ENCODE data around the gene IL1R1. TPM values are rescaled to one million over a fixed set of nuclear protein-coding genes. Genes with fewer than 3 reads are reported as not detected.

IL1R1 gene
- total and polyA plus RNA-seq, 4 donors, result 14.0 to 49.3 (median 29.5) TPM

DNA sequence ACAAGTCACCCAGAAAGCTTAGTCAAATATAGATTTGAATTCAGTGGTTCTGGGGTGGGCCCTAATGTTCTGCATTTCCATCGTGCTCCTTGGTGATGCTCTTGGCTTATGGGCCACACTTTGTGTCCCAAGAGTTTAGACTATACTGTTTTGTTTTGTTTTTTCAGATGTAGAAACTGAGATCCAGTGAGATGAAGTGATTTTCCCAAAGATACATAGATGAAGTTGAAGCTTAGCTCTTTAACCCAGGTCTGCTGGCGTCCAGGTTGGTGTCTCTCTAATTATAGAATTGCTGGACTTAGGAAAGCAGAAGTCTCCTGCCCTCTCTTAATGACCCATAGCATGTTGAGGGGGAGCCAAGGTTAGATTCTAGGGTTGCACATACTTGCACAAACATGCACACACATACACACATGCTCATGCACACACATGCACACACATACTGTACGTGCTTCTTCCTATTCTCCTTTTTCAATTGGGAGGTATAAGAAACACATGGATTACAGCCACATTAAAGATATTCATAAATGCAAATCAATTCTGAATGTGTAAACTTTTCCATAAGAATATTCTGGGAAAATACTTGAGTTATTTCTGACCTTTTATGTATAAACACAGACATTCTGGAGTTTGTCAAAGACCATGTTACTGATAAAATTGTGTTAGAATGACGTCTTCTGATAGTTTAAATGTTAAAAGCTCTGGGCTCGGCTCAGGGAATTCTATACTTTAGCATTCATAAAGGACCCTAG is 41.3 kb upstream of the IL1R1 start:
- Histone ChIP-seq H3K4me3 (ENCODE audit: low read depth in 1 of 3, low read length in 3 of 3) (no peak overlapping the region), H3K36me3 (ENCODE audit: control insufficient read depth in 4 of 4, insufficient read depth in 3 of 4, low read depth in 1 of 4, low read length in 3 of 4) (no peaks in the 10 kb centered on the region), H3K27me3 (ENCODE audit: control insufficient read depth in 4 of 4, insufficient read depth in 4 of 4, low read length in 3 of 4) (no peaks in the 10 kb centered on the region), H3K9ac (ENCODE audit: low read depth in 1 of 2, low read length in 2 of 2) (peak overlapping the region in 1 of 2 donors; percentile 51), H3K4me1 (ENCODE audit: control insufficient read depth in 4 of 4, insufficient read depth in 4 of 4, low read length in 3 of 4) (peaks cover 7 to 47% (median 38%) of the 10 kb centered on the region in 4 donors), H3K27ac (ENCODE audit: low read depth in 1 of 2, low read length in 2 of 2) (peak overlapping the region; percentile 95 to 96), H3K9me3 (ENCODE audit: control insufficient read depth in 4 of 4, low read length in 3 of 4) (no peaks in the 10 kb centered on the region)
- DNase-seq (ENCODE audit: low spot score), result no peak
- TF ChIP-seq GABPA (IDR thresholded peaks at IDR 0.05 in 1 of 2, conservative IDR thresholded peaks at IDR 0.05 in 1 of 2), result no peak
- TF ChIP-seq HNF4G (IDR thresholded peaks at IDR 0.05), result no peak
- TF ChIP-seq, protein P1, sequence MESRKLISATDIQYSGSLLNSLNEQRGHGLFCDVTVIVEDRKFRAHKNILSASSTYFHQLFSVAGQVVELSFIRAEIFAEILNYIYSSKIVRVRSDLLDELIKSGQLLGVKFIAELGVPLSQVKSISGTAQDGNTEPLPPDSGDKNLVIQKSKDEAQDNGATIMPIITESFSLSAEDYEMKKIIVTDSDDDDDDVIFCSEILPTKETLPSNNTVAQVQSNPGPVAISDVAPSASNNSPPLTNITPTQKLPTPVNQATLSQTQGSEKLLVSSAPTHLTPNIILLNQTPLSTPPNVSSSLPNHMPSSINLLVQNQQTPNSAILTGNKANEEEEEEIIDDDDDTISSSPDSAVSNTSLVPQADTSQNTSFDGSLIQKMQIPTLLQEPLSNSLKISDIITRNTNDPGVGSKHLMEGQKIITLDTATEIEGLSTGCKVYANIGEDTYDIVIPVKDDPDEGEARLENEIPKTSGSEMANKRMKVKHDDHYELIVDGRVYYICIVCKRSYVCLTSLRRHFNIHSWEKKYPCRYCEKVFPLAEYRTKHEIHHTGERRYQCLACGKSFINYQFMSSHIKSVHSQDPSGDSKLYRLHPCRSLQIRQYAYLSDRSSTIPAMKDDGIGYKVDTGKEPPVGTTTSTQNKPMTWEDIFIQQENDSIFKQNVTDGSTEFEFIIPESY (IDR thresholded peaks at IDR 0.05), result no peak
- no peak for TF ChIP-seq JUND (IDR thresholded peaks at IDR 0.05)
- TF ChIP-seq RXRA (IDR thresholded peaks at IDR 0.05), result no peak
- TF ChIP-seq, protein P2, sequence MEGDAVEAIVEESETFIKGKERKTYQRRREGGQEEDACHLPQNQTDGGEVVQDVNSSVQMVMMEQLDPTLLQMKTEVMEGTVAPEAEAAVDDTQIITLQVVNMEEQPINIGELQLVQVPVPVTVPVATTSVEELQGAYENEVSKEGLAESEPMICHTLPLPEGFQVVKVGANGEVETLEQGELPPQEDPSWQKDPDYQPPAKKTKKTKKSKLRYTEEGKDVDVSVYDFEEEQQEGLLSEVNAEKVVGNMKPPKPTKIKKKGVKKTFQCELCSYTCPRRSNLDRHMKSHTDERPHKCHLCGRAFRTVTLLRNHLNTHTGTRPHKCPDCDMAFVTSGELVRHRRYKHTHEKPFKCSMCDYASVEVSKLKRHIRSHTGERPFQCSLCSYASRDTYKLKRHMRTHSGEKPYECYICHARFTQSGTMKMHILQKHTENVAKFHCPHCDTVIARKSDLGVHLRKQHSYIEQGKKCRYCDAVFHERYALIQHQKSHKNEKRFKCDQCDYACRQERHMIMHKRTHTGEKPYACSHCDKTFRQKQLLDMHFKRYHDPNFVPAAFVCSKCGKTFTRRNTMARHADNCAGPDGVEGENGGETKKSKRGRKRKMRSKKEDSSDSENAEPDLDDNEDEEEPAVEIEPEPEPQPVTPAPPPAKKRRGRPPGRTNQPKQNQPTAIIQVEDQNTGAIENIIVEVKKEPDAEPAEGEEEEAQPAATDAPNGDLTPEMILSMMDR (IDR thresholded peaks at IDR 0.05; ENCODE audit: low read depth, low read length, missing input control), result no peak
- TF ChIP-seq, protein P3, sequence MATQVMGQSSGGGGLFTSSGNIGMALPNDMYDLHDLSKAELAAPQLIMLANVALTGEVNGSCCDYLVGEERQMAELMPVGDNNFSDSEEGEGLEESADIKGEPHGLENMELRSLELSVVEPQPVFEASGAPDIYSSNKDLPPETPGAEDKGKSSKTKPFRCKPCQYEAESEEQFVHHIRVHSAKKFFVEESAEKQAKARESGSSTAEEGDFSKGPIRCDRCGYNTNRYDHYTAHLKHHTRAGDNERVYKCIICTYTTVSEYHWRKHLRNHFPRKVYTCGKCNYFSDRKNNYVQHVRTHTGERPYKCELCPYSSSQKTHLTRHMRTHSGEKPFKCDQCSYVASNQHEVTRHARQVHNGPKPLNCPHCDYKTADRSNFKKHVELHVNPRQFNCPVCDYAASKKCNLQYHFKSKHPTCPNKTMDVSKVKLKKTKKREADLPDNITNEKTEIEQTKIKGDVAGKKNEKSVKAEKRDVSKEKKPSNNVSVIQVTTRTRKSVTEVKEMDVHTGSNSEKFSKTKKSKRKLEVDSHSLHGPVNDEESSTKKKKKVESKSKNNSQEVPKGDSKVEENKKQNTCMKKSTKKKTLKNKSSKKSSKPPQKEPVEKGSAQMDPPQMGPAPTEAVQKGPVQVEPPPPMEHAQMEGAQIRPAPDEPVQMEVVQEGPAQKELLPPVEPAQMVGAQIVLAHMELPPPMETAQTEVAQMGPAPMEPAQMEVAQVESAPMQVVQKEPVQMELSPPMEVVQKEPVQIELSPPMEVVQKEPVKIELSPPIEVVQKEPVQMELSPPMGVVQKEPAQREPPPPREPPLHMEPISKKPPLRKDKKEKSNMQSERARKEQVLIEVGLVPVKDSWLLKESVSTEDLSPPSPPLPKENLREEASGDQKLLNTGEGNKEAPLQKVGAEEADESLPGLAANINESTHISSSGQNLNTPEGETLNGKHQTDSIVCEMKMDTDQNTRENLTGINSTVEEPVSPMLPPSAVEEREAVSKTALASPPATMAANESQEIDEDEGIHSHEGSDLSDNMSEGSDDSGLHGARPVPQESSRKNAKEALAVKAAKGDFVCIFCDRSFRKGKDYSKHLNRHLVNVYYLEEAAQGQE (IDR thresholded peaks at IDR 0.05), result peak; percentile 51
- TF ChIP-seq TAF1 (conservative IDR thresholded peaks at IDR 0.05), result no peak
- peak; percentile 1 for TF ChIP-seq FOXA2 (IDR thresholded peaks at IDR 0.05)
- TF ChIP-seq SP1 (IDR thresholded peaks at IDR 0.05), result no peak
- peak in 1 of 2 donors; percentile 15 for TF ChIP-seq EGR1 (IDR thresholded peaks at IDR 0.05; ENCODE audit: low read depth in 2 of 2)
- TF ChIP-seq NR2F2 (IDR thresholded peaks at IDR 0.05), result no peak
- TF ChIP-seq, protein P4, sequence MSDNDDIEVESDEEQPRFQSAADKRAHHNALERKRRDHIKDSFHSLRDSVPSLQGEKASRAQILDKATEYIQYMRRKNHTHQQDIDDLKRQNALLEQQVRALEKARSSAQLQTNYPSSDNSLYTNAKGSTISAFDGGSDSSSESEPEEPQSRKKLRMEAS (IDR thresholded peaks at IDR 0.05), result no peak
- 27% methylated on average over 5 of the region's 5 CpGs for WGBS
